ENCODE measurements around the gene IL18BP. TPM values are rescaled to one million over a fixed set of nuclear protein-coding genes. Genes with fewer than 3 reads are reported as not detected.

Gene IL18BP
- total RNA-seq, 1 experiment from 2014 or later = 34.7 TPM

DNA sequence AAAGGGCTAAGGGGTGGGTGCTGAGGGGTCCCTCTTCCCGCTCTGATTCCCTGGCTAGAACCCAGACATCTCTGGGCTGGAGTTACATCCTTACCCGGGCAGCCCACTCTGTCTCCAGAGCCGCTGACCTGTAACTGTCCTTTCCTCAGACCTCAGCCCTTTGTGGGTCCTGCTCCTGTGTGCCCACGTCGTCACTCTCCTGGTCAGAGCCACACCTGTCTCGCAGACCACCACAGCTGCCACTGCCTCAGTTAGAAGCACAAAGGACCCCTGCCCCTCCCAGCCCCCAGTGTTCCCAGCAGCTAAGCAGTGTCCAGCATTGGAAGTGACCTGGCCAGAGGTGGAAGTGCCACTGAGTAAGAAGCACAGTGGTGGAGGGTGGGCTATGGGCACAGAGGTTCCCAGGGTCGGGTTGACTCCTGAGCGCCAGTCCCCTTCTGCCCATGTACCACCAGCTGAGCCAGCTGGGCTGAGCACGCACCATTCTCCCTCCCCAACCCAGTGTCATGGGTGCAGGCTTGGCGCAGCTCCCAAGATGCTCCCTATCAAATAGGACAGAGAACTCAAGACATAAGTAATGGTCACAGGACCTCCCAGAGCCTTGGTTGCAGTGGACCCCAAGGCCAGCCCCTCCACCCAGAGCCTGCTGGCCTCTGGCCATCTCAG is 1.6 kb downstream of the IL18BP start:
- Mint-ChIP-seq H3K27ac (ENCODE audit: unreplicated experiment) (peak overlapping the region; percentile 18), H3K27me3 (ENCODE audit: insufficient read depth, unreplicated experiment) (no peaks in the 10 kb centered on the region), H3K4me3 (ENCODE audit: unreplicated experiment) (no peak overlapping the region), H3K36me3 (ENCODE audit: insufficient read depth, unreplicated experiment) (peaks cover 82% of the 10 kb centered on the region), H3K9me3 (ENCODE audit: unreplicated experiment) (no peaks in the 10 kb centered on the region), H3K4me1 (ENCODE audit: low read depth, unreplicated experiment) (no peaks in the 10 kb centered on the region)
- Histone ChIP-seq H3K4me3 (ENCODE audit: low read depth, low read length) (no peak overlapping the region), H3K36me3 (ENCODE audit: control insufficient read depth, insufficient read depth, low read length) (peaks cover 32% of the 10 kb centered on the region), H3K4me1 (no peaks in the 10 kb centered on the region), H3K9me3 (no peaks in the 10 kb centered on the region), H3K27me3 (replicated peaks; ENCODE audit: control insufficient read depth, insufficient read depth, low read length) (no peaks in the 10 kb centered on the region)
- ChIA-PET POLR2A (no interaction called here), CTCF (no interaction called here)
- BruUV-seq (replicated peaks) = no TSS peak
- intact Hi-C loops (cut with micrococcal nuclease; ENCODE audit: unreplicated experiment) = no loop called here
- TF ChIP-seq, protein P1, sequence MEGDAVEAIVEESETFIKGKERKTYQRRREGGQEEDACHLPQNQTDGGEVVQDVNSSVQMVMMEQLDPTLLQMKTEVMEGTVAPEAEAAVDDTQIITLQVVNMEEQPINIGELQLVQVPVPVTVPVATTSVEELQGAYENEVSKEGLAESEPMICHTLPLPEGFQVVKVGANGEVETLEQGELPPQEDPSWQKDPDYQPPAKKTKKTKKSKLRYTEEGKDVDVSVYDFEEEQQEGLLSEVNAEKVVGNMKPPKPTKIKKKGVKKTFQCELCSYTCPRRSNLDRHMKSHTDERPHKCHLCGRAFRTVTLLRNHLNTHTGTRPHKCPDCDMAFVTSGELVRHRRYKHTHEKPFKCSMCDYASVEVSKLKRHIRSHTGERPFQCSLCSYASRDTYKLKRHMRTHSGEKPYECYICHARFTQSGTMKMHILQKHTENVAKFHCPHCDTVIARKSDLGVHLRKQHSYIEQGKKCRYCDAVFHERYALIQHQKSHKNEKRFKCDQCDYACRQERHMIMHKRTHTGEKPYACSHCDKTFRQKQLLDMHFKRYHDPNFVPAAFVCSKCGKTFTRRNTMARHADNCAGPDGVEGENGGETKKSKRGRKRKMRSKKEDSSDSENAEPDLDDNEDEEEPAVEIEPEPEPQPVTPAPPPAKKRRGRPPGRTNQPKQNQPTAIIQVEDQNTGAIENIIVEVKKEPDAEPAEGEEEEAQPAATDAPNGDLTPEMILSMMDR (IDR thresholded peaks at IDR 0.05; ENCODE audit: insufficient read depth in 1 of 2, low read depth in 1 of 2, low read length in 1 of 2, severe bottlenecking in 1 of 2, unreplicated experiment in 1 of 2) = no peak
- no peak for DNase-seq

DNA sequence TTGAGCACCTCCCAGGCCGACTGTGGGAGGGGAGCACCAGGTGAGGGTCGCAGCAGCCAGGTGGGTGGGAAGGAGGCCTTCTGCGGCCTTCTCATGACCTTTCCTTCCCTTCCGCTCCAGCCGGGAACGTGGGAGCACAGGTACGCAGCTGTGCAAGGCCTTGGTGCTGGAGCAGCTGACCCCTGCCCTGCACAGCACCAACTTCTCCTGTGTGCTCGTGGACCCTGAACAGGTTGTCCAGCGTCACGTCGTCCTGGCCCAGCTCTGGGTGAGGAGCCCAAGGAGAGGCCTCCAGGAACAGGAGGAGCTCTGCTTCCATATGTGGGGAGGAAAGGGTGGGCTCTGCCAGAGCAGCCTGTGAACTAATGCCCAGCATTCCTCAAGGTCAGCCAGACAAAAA is 2.6 kb downstream of the IL18BP start:
- Histone ChIP-seq H3K27me3 (replicated peaks; ENCODE audit: control insufficient read depth, insufficient read depth, low read length) (no peaks in the 10 kb centered on the region), H3K9me3 (no peaks in the 10 kb centered on the region), H3K4me1 (no peaks in the 10 kb centered on the region), H3K36me3 (ENCODE audit: control insufficient read depth, insufficient read depth, low read length) (peaks cover 31% of the 10 kb centered on the region), H3K4me3 (ENCODE audit: low read depth, low read length) (no peak overlapping the region)
- no TSS peak for BruUV-seq (replicated peaks)
- H3K9me3 Mint-ChIP-seq (ENCODE audit: unreplicated experiment) = no peaks in the 10 kb centered on the region
- no peak overlapping the region for H3K27ac Mint-ChIP-seq (ENCODE audit: unreplicated experiment)
- no peak for DNase-seq
- no peak overlapping the region for H3K4me3 Mint-ChIP-seq (ENCODE audit: unreplicated experiment)
- TF ChIP-seq, protein P1 (IDR thresholded peaks at IDR 0.05; ENCODE audit: insufficient read depth in 1 of 2, low read depth in 1 of 2, low read length in 1 of 2, severe bottlenecking in 1 of 2, unreplicated experiment in 1 of 2) = no peak
- no peaks in the 10 kb centered on the region for H3K4me1 Mint-ChIP-seq (ENCODE audit: low read depth, unreplicated experiment)
- intact Hi-C loops (cut with micrococcal nuclease; ENCODE audit: unreplicated experiment) = no loop called here
- ChIA-PET POLR2A (no interaction called here), CTCF (interaction anchor here (0.5 to 1.0 kb wide), 3 partner anchors 14 to 925 kb away, joined by 3 read pairs; no protein-coding TSS in a partner anchor)
- H3K36me3 Mint-ChIP-seq (ENCODE audit: insufficient read depth, unreplicated experiment) = peaks cover 92% of the 10 kb centered on the region
- no peaks in the 10 kb centered on the region for H3K27me3 Mint-ChIP-seq (ENCODE audit: insufficient read depth, unreplicated experiment)

DNA sequence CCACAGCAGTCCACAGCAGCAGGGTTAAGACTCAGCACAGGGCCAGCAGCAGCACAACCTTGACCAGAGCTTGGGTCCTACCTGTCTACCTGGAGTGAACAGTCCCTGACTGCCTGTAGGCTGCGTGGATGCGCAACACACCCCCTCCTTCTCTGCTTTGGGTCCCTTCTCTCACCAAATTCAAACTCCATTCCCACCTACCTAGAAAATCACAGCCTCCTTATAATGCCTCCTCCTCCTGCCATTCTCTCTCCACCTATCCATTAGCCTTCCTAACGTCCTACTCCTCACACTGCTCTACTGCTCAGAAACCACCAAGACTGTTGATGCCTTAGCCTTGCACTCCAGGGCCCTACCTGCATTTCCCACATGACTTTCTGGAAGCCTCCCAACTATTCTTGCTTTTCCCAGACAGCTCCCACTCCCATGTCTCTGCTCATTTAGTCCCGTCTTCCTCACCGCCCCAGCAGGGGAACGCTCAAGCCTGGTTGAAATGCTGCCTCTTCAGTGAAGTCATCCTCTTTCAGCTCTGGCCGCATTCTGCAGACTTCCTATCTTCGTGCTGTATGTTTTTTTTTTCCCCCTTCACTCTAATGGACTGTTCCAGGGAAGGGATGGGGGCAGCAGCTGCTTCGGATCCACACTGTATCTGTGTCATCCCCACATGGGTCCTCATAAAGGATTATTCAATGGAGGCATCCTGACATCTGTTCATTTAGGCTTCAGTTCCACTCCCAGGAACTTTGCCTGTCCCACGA is 3.3 kb downstream of the IL18BP start:
- TF ChIP-seq, protein P1 (IDR thresholded peaks at IDR 0.05; ENCODE audit: insufficient read depth in 1 of 2, low read depth in 1 of 2, low read length in 1 of 2, severe bottlenecking in 1 of 2, unreplicated experiment in 1 of 2) = no peak
- no peaks in the 10 kb centered on the region for H3K27me3 Mint-ChIP-seq (ENCODE audit: insufficient read depth, unreplicated experiment)
- no TSS peak for BruUV-seq (replicated peaks)
- Histone ChIP-seq H3K36me3 (ENCODE audit: control insufficient read depth, insufficient read depth, low read length) (peaks cover 33% of the 10 kb centered on the region), H3K4me1 (no peaks in the 10 kb centered on the region), H3K4me3 (ENCODE audit: low read depth, low read length) (no peak overlapping the region), H3K27me3 (replicated peaks; ENCODE audit: control insufficient read depth, insufficient read depth, low read length) (no peaks in the 10 kb centered on the region), H3K9me3 (no peaks in the 10 kb centered on the region)
- H3K4me1 Mint-ChIP-seq (ENCODE audit: low read depth, unreplicated experiment) = no peaks in the 10 kb centered on the region
- DNase-seq = no peak
- intact Hi-C loops (cut with micrococcal nuclease; ENCODE audit: unreplicated experiment) = no loop called here
- CTCF ChIA-PET = interaction anchor here (1.0 kb wide), 1 partner anchor 13 kb away, joined by 3 read pairs; no protein-coding TSS in a partner anchor
- H3K9me3 Mint-ChIP-seq (ENCODE audit: unreplicated experiment) = no peaks in the 10 kb centered on the region
- peak overlapping the region; percentile 0 for H3K4me3 Mint-ChIP-seq (ENCODE audit: unreplicated experiment)
- POLR2A ChIA-PET = no interaction called here
- peaks cover 92% of the 10 kb centered on the region for H3K36me3 Mint-ChIP-seq (ENCODE audit: insufficient read depth, unreplicated experiment)
- peak overlapping the region; percentile 34 for H3K27ac Mint-ChIP-seq (ENCODE audit: unreplicated experiment)
